ENCODE data around the gene BAD.

BAD gene

DNA sequence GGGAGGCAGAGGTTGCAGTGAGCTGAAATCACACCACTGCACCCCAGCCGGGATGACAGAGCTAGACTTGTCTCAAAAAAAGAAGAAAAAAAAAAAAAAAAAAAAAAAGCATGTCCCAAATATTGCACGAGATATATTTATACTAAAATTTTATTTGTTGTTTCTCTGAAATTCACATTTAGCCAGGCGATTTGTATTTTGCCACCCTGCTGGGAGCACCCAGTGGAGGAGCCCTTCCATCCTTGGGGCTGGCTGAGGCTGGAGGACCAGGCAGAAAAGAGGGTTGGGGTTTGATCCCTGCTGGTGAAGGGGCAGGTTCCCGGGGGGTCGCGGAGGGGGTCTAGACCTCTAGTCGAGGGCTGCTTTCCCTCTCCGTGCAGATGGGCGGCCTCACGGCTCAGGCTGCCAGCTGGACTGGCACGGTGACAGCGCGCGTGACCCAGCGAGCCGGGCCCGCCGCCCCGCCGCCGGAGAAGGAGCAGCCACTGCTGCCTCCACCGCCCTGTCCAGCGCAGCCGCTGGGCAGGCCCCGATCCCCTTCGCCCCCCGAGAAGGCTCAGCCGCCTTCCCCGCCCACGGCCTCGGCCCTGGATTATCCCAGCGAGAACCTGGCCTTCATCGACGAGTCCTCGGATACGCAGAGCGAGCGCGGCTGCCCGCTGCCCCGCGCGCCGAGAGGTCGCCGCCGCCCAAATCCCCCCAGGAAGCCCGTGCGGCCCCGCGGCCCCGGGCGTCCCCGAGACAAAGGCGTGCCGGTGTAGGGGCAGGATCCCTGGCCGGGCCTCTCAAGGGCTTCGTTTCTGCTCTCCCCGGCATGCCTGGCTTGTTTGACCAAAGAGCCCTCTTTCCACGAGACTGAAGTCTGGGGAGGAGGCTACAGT lies 14.7 kb upstream of the BAD start:
- no peak for TF ChIP-seq TAF1 (IDR thresholded peaks at IDR 0.05; ENCODE audit: borderline replicate concordance, insufficient read depth, low read length)
- no peak for TF ChIP-seq POLR2AphosphoS5 (IDR thresholded peaks at IDR 0.05; ENCODE audit: low read depth, low read length)
- TF ChIP-seq SIN3A (IDR thresholded peaks at IDR 0.05; ENCODE audit: borderline replicate concordance, insufficient read depth, low read length), result no peak
- TF ChIP-seq, protein P1, sequence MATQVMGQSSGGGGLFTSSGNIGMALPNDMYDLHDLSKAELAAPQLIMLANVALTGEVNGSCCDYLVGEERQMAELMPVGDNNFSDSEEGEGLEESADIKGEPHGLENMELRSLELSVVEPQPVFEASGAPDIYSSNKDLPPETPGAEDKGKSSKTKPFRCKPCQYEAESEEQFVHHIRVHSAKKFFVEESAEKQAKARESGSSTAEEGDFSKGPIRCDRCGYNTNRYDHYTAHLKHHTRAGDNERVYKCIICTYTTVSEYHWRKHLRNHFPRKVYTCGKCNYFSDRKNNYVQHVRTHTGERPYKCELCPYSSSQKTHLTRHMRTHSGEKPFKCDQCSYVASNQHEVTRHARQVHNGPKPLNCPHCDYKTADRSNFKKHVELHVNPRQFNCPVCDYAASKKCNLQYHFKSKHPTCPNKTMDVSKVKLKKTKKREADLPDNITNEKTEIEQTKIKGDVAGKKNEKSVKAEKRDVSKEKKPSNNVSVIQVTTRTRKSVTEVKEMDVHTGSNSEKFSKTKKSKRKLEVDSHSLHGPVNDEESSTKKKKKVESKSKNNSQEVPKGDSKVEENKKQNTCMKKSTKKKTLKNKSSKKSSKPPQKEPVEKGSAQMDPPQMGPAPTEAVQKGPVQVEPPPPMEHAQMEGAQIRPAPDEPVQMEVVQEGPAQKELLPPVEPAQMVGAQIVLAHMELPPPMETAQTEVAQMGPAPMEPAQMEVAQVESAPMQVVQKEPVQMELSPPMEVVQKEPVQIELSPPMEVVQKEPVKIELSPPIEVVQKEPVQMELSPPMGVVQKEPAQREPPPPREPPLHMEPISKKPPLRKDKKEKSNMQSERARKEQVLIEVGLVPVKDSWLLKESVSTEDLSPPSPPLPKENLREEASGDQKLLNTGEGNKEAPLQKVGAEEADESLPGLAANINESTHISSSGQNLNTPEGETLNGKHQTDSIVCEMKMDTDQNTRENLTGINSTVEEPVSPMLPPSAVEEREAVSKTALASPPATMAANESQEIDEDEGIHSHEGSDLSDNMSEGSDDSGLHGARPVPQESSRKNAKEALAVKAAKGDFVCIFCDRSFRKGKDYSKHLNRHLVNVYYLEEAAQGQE (IDR thresholded peaks at IDR 0.05; ENCODE audit: insufficient read depth in 1 of 2, low read depth in 2 of 2, low read length in 2 of 2), result no peak
- no peak for TF ChIP-seq FOXP2 (optimal IDR thresholded peaks at IDR 0.05; ENCODE audit: borderline replicate concordance, extremely low read depth, extremely low read length, insufficient read depth)

DNA sequence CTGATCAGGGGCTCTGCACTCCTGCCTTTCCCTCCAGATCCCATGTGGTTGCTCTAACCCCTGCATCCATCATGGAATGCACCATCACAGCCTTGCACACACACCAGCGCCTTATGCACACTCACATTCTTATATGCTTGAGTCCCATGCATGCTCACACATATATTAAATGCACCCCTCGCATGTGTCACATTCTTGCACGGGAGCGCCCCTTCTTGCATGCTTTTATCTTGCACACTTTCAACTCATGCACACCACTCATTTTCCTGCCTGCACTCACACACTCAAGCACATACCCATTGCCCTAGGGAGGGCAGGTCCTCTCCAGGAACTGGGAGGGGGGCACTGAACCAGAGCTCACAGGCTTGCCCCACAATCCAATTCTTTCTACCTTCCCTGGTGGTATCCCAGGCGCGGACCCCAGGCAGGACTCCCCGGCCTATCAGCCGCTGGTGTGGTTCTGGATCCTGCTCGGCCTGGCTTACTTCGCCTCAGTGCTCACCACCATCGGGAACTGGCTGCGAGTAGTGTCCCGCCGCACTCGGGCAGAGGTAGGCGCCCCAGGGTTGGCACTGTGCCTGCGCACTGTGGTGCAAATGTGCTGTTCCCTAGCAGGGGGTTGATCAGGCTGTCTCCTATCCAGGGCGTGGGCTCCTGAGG lies 13.4 kb upstream of the BAD start:
- TF ChIP-seq FOXP2 (optimal IDR thresholded peaks at IDR 0.05; ENCODE audit: borderline replicate concordance, extremely low read depth, extremely low read length, insufficient read depth) (no peak), TAF1 (IDR thresholded peaks at IDR 0.05; ENCODE audit: borderline replicate concordance, insufficient read depth, low read length) (no peak)

DNA sequence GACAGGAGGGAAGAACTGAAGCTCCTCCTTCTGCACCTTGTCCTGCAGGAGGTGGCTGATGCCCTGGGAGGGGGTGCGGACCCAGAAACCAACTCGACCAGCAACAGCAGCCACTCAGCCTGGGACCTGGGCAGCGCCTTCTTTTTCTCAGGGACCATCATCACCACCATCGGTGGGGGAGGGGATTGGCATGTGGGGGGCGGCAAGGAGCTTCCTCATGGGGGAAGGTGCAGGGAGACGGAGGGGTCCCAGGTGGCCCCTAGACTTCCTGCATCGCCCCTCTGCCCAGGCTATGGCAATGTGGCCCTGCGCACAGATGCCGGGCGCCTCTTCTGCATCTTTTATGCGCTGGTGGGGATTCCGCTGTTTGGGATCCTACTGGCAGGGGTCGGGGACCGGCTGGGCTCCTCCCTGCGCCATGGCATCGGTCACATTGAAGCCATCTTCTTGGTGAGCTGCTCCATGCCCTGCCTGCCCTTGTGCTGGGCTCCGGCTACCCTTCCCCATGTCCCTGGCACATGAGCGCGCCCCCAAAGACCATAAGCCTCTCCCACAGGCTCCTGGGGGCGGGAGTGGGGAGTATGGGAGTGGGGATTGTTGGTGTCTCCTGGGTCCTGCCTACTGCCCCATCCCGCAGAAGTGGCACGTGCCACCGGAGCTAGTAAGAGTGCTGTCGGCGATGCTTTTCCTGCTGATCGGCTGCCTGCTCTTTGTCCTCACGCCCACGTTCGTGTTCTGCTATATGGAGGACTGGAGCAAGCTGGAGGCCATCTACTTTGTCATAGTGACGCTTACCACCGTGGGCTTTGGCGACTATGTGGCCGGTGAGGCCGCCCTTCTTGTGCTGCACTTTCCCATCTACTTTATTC lies 12.6 kb upstream of the BAD start:
- TF ChIP-seq SIN3A (IDR thresholded peaks at IDR 0.05; ENCODE audit: borderline replicate concordance, insufficient read depth, low read length) (no peak), FOXP2 (optimal IDR thresholded peaks at IDR 0.05; ENCODE audit: borderline replicate concordance, extremely low read depth, extremely low read length, insufficient read depth) (no peak), POLR2AphosphoS5 (IDR thresholded peaks at IDR 0.05; ENCODE audit: low read depth, low read length) (no peak), TAF1 (IDR thresholded peaks at IDR 0.05; ENCODE audit: borderline replicate concordance, insufficient read depth, low read length) (no peak)
- TF ChIP-seq, protein P1 (IDR thresholded peaks at IDR 0.05; ENCODE audit: insufficient read depth in 1 of 2, low read depth in 2 of 2, low read length in 2 of 2), result no peak

DNA sequence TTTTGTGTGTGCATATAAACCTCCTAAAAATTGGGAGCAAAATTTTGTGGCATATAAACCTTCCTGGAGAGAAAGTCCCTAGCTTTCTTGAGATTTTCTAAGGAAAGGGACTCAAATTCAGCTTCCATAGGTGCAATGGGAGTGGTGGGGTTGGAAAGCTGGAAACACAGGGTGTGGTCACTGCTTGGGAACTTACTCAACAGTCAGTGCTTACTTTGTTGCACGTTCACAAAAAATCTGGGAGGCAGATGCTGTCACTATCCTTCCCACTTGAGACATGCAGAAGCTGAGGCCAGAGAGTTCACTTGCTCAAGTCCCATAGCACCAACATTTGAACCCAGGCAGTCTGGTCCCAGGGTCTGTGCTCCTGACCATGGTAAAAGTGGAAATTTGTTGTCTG lies 11.8 kb upstream of the BAD start:
- TF ChIP-seq, protein P1 (IDR thresholded peaks at IDR 0.05; ENCODE audit: insufficient read depth in 1 of 2, low read depth in 2 of 2, low read length in 2 of 2), result no peak
- TF ChIP-seq TAF1 (IDR thresholded peaks at IDR 0.05; ENCODE audit: borderline replicate concordance, insufficient read depth, low read length) (no peak), SIN3A (IDR thresholded peaks at IDR 0.05; ENCODE audit: borderline replicate concordance, insufficient read depth, low read length) (no peak), FOXP2 (optimal IDR thresholded peaks at IDR 0.05; ENCODE audit: borderline replicate concordance, extremely low read depth, extremely low read length, insufficient read depth) (no peak), POLR2AphosphoS5 (IDR thresholded peaks at IDR 0.05; ENCODE audit: low read depth, low read length) (no peak)

DNA sequence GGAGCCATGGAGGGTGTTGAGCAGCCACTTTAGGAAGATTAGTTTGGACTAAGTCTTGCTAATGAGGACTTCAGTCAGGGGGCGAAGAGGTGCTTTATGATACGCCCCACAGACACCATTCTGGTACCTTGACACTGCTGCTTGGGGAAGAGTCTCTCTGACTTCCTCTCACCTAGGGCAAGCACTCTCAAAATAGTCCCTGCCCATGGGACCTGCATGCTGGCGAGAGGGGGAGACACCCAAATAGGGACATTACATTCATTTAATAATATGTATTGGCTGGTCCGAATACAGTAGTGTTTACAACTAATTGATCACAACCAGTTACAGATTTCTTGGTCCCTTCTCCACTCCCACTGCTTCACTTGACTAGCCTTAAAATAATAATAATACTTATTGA lies 11.3 kb upstream of the BAD start:
- TF ChIP-seq FOXP2 (optimal IDR thresholded peaks at IDR 0.05; ENCODE audit: borderline replicate concordance, extremely low read depth, extremely low read length, insufficient read depth), result no peak
- TF ChIP-seq TAF1 (IDR thresholded peaks at IDR 0.05; ENCODE audit: borderline replicate concordance, insufficient read depth, low read length), result no peak
- no peak for TF ChIP-seq POLR2AphosphoS5 (IDR thresholded peaks at IDR 0.05; ENCODE audit: low read depth, low read length)
- TF ChIP-seq SIN3A (IDR thresholded peaks at IDR 0.05; ENCODE audit: borderline replicate concordance, insufficient read depth, low read length), result no peak
- TF ChIP-seq, protein P1 (IDR thresholded peaks at IDR 0.05; ENCODE audit: insufficient read depth in 1 of 2, low read depth in 2 of 2, low read length in 2 of 2), result no peak

All from PFSK-1 (cell line).